ENCODE measurements around the gene RNF130.

DNA sequence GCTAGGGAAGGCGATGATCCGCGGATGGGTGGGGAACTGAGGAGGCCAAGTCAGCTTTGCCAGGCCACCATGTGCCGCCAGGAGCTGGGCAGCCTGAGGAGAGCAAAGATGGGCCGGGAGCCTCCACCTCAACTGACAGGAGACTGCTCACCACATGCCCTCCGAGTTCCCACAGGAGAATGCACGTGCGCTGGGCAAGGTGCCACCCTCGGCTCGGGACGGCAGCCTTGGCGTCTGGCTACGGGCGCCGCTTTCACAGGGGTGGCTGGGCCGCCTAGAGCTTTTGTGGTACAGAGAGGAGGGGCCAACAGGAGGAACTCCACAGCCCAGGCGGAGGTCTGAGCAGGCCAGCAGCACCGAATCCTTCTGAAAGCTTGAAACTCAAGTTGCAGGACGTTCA, 158.6 kb downstream of the RNF130 start:
- TF ChIP-seq, protein P1, sequence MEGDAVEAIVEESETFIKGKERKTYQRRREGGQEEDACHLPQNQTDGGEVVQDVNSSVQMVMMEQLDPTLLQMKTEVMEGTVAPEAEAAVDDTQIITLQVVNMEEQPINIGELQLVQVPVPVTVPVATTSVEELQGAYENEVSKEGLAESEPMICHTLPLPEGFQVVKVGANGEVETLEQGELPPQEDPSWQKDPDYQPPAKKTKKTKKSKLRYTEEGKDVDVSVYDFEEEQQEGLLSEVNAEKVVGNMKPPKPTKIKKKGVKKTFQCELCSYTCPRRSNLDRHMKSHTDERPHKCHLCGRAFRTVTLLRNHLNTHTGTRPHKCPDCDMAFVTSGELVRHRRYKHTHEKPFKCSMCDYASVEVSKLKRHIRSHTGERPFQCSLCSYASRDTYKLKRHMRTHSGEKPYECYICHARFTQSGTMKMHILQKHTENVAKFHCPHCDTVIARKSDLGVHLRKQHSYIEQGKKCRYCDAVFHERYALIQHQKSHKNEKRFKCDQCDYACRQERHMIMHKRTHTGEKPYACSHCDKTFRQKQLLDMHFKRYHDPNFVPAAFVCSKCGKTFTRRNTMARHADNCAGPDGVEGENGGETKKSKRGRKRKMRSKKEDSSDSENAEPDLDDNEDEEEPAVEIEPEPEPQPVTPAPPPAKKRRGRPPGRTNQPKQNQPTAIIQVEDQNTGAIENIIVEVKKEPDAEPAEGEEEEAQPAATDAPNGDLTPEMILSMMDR (IDR thresholded peaks at IDR 0.05; ENCODE audit: low read depth, low read length, missing input control) = no peak
- TF ChIP-seq YY1 (IDR thresholded peaks at IDR 0.05) (no peak), FOXA1 (IDR thresholded peaks at IDR 0.05) (no peak), TAF1 (conservative IDR thresholded peaks at IDR 0.05) (no peak)
- TF ChIP-seq, protein P2, sequence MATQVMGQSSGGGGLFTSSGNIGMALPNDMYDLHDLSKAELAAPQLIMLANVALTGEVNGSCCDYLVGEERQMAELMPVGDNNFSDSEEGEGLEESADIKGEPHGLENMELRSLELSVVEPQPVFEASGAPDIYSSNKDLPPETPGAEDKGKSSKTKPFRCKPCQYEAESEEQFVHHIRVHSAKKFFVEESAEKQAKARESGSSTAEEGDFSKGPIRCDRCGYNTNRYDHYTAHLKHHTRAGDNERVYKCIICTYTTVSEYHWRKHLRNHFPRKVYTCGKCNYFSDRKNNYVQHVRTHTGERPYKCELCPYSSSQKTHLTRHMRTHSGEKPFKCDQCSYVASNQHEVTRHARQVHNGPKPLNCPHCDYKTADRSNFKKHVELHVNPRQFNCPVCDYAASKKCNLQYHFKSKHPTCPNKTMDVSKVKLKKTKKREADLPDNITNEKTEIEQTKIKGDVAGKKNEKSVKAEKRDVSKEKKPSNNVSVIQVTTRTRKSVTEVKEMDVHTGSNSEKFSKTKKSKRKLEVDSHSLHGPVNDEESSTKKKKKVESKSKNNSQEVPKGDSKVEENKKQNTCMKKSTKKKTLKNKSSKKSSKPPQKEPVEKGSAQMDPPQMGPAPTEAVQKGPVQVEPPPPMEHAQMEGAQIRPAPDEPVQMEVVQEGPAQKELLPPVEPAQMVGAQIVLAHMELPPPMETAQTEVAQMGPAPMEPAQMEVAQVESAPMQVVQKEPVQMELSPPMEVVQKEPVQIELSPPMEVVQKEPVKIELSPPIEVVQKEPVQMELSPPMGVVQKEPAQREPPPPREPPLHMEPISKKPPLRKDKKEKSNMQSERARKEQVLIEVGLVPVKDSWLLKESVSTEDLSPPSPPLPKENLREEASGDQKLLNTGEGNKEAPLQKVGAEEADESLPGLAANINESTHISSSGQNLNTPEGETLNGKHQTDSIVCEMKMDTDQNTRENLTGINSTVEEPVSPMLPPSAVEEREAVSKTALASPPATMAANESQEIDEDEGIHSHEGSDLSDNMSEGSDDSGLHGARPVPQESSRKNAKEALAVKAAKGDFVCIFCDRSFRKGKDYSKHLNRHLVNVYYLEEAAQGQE (IDR thresholded peaks at IDR 0.05) = no peak
- TF ChIP-seq, protein P3, sequence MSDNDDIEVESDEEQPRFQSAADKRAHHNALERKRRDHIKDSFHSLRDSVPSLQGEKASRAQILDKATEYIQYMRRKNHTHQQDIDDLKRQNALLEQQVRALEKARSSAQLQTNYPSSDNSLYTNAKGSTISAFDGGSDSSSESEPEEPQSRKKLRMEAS (IDR thresholded peaks at IDR 0.05) = no peak
- TF ChIP-seq, protein P4, sequence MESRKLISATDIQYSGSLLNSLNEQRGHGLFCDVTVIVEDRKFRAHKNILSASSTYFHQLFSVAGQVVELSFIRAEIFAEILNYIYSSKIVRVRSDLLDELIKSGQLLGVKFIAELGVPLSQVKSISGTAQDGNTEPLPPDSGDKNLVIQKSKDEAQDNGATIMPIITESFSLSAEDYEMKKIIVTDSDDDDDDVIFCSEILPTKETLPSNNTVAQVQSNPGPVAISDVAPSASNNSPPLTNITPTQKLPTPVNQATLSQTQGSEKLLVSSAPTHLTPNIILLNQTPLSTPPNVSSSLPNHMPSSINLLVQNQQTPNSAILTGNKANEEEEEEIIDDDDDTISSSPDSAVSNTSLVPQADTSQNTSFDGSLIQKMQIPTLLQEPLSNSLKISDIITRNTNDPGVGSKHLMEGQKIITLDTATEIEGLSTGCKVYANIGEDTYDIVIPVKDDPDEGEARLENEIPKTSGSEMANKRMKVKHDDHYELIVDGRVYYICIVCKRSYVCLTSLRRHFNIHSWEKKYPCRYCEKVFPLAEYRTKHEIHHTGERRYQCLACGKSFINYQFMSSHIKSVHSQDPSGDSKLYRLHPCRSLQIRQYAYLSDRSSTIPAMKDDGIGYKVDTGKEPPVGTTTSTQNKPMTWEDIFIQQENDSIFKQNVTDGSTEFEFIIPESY (IDR thresholded peaks at IDR 0.05) = no peak
- TF ChIP-seq, protein P5, sequence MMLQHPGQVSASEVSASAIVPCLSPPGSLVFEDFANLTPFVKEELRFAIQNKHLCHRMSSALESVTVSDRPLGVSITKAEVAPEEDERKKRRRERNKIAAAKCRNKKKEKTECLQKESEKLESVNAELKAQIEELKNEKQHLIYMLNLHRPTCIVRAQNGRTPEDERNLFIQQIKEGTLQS (IDR thresholded peaks at IDR 0.05) = no peak
